Measurements from ENCODE around the gene NGF.
"Not testable (repeated sequence)": the region's sequence is repeated elsewhere in the genome, so short reads cannot be mapped to it uniquely, and the experiment has no call there.

NGF gene

GRCh38 chr1:115332813-115333608, 5.0 kb downstream of the NGF start:
- no peak for FAIRE-seq

GRCh38 chr1:115331558-115332331, 6.3 kb downstream of the NGF start:
- no peak for FAIRE-seq

GRCh38 chr1:115330480-115331013, 7.5 kb downstream of the NGF start:
- FAIRE-seq, result no peak

GRCh38 chr1:115329965-115330364, 8.1 kb downstream of the NGF start:
- no peak for FAIRE-seq

GRCh38 chr1:115327270-115327669, 10.8 kb downstream of the NGF start:
- no peak for FAIRE-seq

- FAIRE-seq, result no peak
These were observed 11.6 kb downstream of the NGF start for GRCh38 chr1:115326419-115326818.

GRCh38 chr1:115325874-115326273, 12.2 kb downstream of the NGF start:
- FAIRE-seq, result no peak

- no peak for FAIRE-seq
These were observed 13.2 kb downstream of the NGF start for GRCh38 chr1:115324649-115325420.

- FAIRE-seq, result no peak
These were observed 14.6 kb downstream of the NGF start for GRCh38 chr1:115323366-115324004.

- no peak for FAIRE-seq
These were observed 15.4 kb downstream of the NGF start for GRCh38 chr1:115322631-115323030.

- no peak for FAIRE-seq
These were observed 17.7 kb downstream of the NGF start for GRCh38 chr1:115320377-115320776.

GRCh38 chr1:115319706-115320105, 18.3 kb downstream of the NGF start:
- FAIRE-seq, result no peak

- FAIRE-seq, result no peak
These were observed 20.7 kb downstream of the NGF start for GRCh38 chr1:115317101-115318012.

- no peak for FAIRE-seq
These were observed 23.3 kb downstream of the NGF start for GRCh38 chr1:115314765-115315164.

GRCh38 chr1:115314092-115314491, 24.0 kb downstream of the NGF start:
- FAIRE-seq, result no peak

- FAIRE-seq, result no peak
These were observed 24.9 kb downstream of the NGF start for GRCh38 chr1:115313182-115313581.

- FAIRE-seq, result no peak
These were observed 25.3 kb downstream of the NGF start for GRCh38 chr1:115312742-115313141.

GRCh38 chr1:115311474-115311989, 26.5 kb downstream of the NGF start:
- no peak for FAIRE-seq

GRCh38 chr1:115310581-115311473, 27.2 kb downstream of the NGF start:
- no peak for FAIRE-seq

- not testable (repeated sequence) for FAIRE-seq
These were observed 28.5 kb downstream of the NGF start for GRCh38 chr1:115309504-115309903.
